ENCODE measurements around the gene HSD17B1.
"Not testable (repeated sequence)": the region's sequence is repeated elsewhere in the genome, so short reads cannot be mapped to it uniquely, and the experiment has no call there.

HSD17B1 gene

DNA sequence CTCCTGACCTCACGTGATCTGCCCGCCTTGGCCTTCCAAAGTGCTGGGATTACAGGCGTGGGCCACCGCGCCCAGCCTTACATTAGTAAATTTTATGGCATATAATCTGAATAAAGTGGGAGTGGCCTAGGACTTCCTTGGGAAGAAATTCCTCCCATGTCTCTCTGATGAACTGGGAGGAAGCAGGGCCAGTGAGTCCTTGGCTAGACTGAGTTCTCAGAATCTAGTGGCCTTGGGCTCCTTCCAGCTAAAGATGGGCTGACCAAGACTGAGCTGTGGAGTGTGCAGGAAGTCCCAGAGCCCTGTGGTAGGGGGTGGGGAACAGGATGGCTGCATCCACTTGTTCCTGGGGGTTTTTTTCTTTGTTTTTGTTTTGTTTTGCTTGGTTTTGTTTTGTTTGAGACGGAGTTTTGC lies 26.7 kb upstream of the HSD17B1 start:
- DNase-seq: no peak

DNA sequence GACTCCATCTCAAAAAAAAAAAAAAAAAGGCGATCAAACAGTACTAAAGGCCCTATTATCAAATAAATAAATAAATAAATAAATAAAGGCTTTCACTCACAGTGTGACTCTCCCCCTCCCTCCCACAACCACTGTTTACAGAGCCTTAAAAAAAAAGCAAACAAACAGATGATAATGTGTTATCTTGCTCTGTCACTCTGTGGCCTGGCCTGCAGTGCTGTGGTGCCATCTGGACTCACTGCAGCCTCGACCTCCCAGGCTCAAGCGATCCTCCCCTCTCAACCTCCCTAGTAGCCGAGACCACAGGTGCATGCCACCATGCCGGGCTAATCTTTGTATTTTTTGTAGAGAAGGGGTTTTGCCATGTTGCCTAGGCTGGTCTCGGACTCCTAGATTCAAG lies 24.8 kb upstream of the HSD17B1 start:
- no peak for DNase-seq

DNA sequence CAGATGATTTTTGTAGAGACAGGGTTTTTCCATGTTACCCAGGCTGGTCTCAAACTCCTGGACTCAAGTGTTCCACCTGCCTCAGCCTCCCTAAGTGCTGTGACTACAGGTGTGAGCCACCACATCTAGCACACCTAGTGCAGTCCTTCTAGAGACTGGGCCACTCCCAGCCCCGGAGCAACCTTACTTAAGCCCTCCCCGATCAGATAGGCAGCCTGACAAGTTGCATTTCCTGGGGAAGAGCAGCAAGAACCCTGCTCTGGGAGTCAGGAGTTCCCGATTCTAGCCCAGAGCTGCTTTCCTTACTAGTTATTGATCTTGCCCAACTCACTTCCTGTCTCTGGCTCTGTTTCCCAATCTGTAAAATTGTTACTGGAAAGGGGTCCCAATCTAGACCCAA lies 23.7 kb upstream of the HSD17B1 start:
- DNase-seq: no peak

DNA sequence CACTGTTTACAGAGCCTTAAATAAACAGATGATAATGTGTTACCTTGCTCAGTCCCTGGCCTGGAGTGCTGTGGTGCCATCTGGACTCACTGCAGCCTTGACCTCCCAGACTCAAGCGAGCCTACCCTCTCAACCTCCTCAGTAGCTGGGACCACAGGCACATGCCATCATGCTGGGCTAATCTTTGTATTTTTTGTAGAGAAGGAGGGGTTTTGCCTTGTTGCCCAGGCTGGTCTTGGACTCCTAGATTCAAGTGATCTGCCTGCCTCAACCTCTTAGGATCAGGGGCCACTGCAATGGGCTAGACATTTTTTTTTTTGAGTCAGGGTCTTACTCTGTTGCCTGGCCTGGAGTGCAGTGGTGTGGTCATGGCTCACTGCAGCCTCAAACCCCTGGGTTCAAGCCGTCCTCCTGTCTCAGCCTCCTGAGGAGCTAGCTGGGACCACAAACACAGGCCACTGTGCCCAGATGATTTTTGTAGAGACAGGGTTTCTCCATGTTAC lies 21.7 kb upstream of the HSD17B1 start:
- no peak for DNase-seq

DNA sequence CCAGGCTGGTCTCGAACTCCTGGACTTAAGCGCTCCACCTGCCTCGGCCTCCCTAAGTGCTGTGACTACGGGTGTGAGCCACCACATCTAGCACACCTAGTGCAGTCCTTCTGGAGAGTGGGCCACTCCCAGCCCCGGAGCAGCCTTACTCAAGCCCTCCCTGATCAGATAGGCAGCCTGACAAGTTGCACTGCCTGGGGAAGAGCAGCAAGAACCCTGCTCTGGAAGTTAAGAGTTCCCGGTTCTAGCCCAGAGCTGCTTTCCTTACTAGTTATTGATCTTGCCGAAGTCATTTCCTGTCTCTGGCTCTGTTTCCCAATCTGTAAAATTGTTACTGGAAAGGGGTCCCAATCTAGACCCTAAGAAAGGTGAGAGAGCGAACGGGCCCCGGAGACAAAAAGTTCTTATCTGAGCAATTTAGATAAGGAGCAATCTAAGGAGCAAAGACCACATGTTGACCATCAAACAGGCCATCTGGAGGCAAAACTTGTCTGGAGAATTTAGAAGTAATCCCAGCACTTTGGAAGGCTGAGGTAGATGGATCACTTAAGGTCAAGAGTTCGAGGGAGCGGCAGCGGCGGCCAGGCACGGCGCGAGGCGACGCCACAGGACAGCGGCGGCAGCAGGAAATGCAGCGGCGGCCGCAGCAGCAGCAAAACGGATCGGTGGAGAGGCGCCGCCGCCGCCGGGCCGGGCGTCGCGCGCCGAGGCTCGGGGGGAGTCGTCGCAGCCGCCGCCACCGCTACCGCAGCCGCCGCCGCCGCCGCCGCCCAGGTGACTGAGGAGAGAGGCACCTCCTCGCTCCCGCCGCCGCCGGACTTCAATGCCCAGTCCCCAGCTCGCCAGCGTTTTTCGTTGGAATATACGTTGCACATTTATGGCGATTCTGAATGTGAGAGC lies 21.0 kb upstream of the HSD17B1 start:
- DNase-seq: peak; percentile 28

DNA sequence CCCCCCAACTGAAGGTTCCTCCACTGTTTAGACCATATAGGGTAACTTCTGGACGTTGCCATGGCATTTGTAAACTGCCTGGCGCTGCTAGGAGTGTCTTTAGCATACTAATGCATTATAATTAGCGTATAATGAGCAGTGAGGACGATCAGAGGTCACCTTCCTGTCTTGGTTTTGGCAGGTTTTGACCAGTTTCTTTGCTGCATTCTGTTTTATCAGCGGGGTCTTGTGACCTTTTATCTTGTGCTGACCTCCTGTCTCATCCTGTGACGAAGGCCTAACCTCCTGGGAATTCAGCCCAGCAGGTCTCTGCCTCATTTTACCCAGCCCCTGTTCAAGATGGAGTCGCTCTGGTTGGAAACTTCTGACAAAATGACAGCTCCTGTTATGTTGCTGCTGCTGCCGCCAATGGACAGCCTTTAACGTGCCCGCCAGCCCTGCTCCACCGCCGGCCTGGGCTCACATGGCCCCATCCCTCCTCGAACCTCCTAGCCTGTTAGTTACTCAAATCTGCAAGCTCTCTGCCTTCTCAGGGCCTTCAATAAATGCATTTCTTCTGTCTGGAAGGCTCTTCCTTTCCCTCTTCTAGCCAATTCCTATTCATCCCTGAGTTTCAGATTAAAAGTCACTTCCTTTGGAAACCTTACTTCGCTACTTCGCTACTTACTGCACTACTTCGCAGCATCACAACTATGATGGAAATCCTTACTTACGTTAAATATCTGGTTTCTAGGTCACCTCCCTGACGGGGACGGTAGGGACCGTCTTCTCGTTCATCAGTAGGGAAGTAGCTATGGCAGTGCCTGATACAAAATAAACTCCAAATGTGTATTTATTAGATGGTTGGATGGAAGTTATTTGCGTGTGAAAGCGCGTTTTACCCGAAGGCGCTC lies 17.3 kb upstream of the HSD17B1 start:
- no peak for DNase-seq

DNA sequence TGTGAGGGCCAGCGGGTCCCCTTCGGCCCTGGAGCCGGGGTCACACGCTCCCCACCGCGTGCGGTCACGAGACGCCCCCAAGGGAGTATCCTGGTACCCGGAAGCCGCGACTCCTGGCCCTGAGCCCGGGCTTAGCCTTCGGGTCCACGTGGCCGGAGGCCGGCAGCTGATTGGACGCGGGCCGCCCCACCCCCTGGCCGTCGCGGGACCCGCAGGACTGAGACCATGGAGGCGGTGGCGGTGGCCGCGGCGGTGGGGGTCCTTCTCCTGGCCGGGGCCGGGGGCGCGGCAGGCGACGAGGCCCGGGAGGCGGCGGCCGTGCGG lies 16.7 kb upstream of the HSD17B1 start, which contains the start of gene NAGLU:
TSS of gene NAGLU (plus strand) at position 194 of the 324 bp plus-strand sequence. CDS start at position 226, 32 bp downstream.
- peak; percentile 67 for DNase-seq

- peak; percentile 51 for DNase-seq
Observed at GRCh38 chr17:42536372-42537155, 16.2 kb upstream of the HSD17B1 start.

- no peak for DNase-seq
Observed at GRCh38 chr17:42537156-42537805, 15.4 kb upstream of the HSD17B1 start.

GRCh38 chr17:42537826-42538451 lies 14.8 kb upstream of the HSD17B1 start:
- no peak for DNase-seq

DNA sequence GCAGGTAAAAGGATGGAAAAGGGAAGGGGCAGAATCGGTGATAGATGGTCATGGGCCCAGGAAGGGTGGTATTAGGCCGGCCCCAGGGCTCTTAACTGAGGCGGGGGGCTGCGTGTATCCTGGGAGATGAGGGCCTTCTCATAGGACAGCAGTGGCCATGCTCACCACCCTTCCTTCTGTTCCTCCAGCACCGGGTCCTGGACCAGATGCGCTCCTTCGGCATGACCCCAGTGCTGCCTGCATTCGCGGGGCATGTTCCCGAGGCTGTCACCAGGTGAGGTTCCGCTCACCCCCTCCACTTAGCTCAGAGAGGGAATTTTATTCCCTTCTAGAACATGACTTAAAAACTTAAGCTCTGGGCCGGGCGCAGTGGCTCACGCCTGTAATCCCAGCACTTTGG lies 14.2 kb upstream of the HSD17B1 start:
- DNase-seq: no peak

- DNase-seq: not testable (repeated sequence)
Observed at GRCh38 chr17:42540558-42540957, 12.2 kb upstream of the HSD17B1 start.

- no peak for DNase-seq
Observed at GRCh38 chr17:42541041-42541833, 11.5 kb upstream of the HSD17B1 start.

GRCh38 chr17:42543190-42544079 lies 9.3 kb upstream of the HSD17B1 start:
- DNase-seq: no peak

- DNase-seq: no peak
Observed at GRCh38 chr17:42544874-42545283, 7.8 kb upstream of the HSD17B1 start.

GRCh38 chr17:42545755-42546505 lies 6.8 kb upstream of the HSD17B1 start:
- DNase-seq: not testable (repeated sequence)

- no peak for DNase-seq
Observed at GRCh38 chr17:42547001-42547461, 5.7 kb upstream of the HSD17B1 start.

- no peak for DNase-seq
Observed at GRCh38 chr17:42547698-42548069, 5.0 kb upstream of the HSD17B1 start.
